Nephron (organoid): ENCODE results near the gene PIKFYVE.

Experiments
- H3K27ac Mint-ChIP-seq, 3 experiments: 2 replicates each; pipeline ENCODE4 v1.8.0; 2020; ENCODE audit warnings: mixed read lengths in 3 of 3, mild to moderate bottlenecking in 2 of 3, moderate library complexity in 1 of 3
- H3K27me3 Mint-ChIP-seq: 2 replicates; pipeline ENCODE4 v1.8.0; 2021; ENCODE audit warnings: low read depth, mild to moderate bottlenecking, moderate library complexity, mixed read lengths
- H3K36me3 Mint-ChIP-seq: 2 replicates; pipeline ENCODE4 v1.8.0; 2020; ENCODE audit warnings: low read depth, mixed read lengths
- H3K4me1 Mint-ChIP-seq: 2 replicates; pipeline ENCODE4 v1.8.0; 2020; ENCODE audit warnings: mixed read lengths
- H3K4me3 Mint-ChIP-seq, 3 experiments: 2 replicates each; pipeline ENCODE4 v1.8.0; 2020; ENCODE audit warnings: mild to moderate bottlenecking in 3 of 3, mixed read lengths in 3 of 3, moderate library complexity in 2 of 3
- H3K9me3 Mint-ChIP-seq: 2 replicates; pipeline ENCODE4 v1.8.0; 2020; ENCODE audit warnings: mixed read lengths
- CTCF ChIP-seq, 3 experiments: fragments of 200-600 bp; sonication (generic); IDR thresholded peaks; one replicate each; pipeline ENCODE4 v1.5.0; 2021; ENCODE audit warnings: antibody characterized with exemption in 3 of 3; ENCODE audit not compliant: unreplicated experiment in 3 of 3

PIKFYVE gene

GRCh38 chr2:208245746-208246145 is 20.3 kb upstream of the PIKFYVE start:
- TF ChIP-seq CTCF (IDR thresholded peaks at IDR 0.05; ENCODE audit: unreplicated experiment in 3 of 3): no peak
- Mint-ChIP-seq H3K4me1 (peaks cover 5% of the 10 kb centered on the region), H3K27ac (no peak overlapping the region), H3K9me3 (no peaks in the 10 kb centered on the region), H3K4me3 (no peak overlapping the region), H3K36me3 (peaks cover 87% of the 10 kb centered on the region), H3K27me3 (no peaks in the 10 kb centered on the region)

- H3K36me3 Mint-ChIP-seq: peaks cover 88% of the 10 kb centered on the region
- H3K27ac Mint-ChIP-seq: no peak overlapping the region
- H3K9me3 Mint-ChIP-seq: no peaks in the 10 kb centered on the region
- no peaks in the 10 kb centered on the region for H3K27me3 Mint-ChIP-seq
- TF ChIP-seq CTCF (IDR thresholded peaks at IDR 0.05; ENCODE audit: unreplicated experiment in 3 of 3): no peak
- peaks cover 13% of the 10 kb centered on the region for H3K4me1 Mint-ChIP-seq
- H3K4me3 Mint-ChIP-seq: no peak overlapping the region
Measured at GRCh38 chr2:208248601-208249000, 17.5 kb upstream of the PIKFYVE start.

- Mint-ChIP-seq H3K27me3 (no peaks in the 10 kb centered on the region), H3K36me3 (peaks cover 82% of the 10 kb centered on the region), H3K4me1 (peaks cover 17% of the 10 kb centered on the region), H3K27ac (peak overlapping the region in 1 of 3 experiments; percentile 25), H3K9me3 (no peaks in the 10 kb centered on the region), H3K4me3 (no peak overlapping the region)
- no peak for TF ChIP-seq CTCF (IDR thresholded peaks at IDR 0.05; ENCODE audit: unreplicated experiment in 3 of 3)
Measured at GRCh38 chr2:208249296-208249695, 16.8 kb upstream of the PIKFYVE start.

- H3K9me3 Mint-ChIP-seq: no peaks in the 10 kb centered on the region
- no peak overlapping the region for H3K4me3 Mint-ChIP-seq
- no peak for TF ChIP-seq CTCF (IDR thresholded peaks at IDR 0.05; ENCODE audit: unreplicated experiment in 3 of 3)
- H3K27ac Mint-ChIP-seq: no peak overlapping the region
- H3K27me3 Mint-ChIP-seq: no peaks in the 10 kb centered on the region
- peaks cover 17% of the 10 kb centered on the region for H3K4me1 Mint-ChIP-seq
- peaks cover 71% of the 10 kb centered on the region for H3K36me3 Mint-ChIP-seq
Measured at GRCh38 chr2:208250388-208250787, 15.7 kb upstream of the PIKFYVE start.

- Mint-ChIP-seq H3K27ac (no peak overlapping the region), H3K36me3 (peaks cover 64% of the 10 kb centered on the region), H3K9me3 (no peaks in the 10 kb centered on the region), H3K4me1 (peaks cover 21% of the 10 kb centered on the region), H3K4me3 (no peak overlapping the region), H3K27me3 (no peaks in the 10 kb centered on the region)
- no peak for TF ChIP-seq CTCF (IDR thresholded peaks at IDR 0.05; ENCODE audit: unreplicated experiment in 3 of 3)
Measured at GRCh38 chr2:208251098-208251497, 15.0 kb upstream of the PIKFYVE start.

GRCh38 chr2:208252716-208253492 is 13.2 kb upstream of the PIKFYVE start:
- peak overlapping the region; percentile 90 to 95 (median 94) for H3K27ac Mint-ChIP-seq

More at GRCh38 chr2:208252716-208253492, 13.2 kb upstream of the PIKFYVE start:
- H3K36me3 Mint-ChIP-seq: peaks cover 51% of the 10 kb centered on the region
- H3K4me1 Mint-ChIP-seq: peaks cover 37% of the 10 kb centered on the region
- H3K27me3 Mint-ChIP-seq: no peaks in the 10 kb centered on the region
- no peaks in the 10 kb centered on the region for H3K9me3 Mint-ChIP-seq
- H3K4me3 Mint-ChIP-seq: peak overlapping the region; percentile 97 to 99 (median 97)
- no peak for TF ChIP-seq CTCF (IDR thresholded peaks at IDR 0.05; ENCODE audit: unreplicated experiment in 3 of 3)
